ENCODE results near the gene JADE1.

The JADE1 gene

GRCh38 chr4:128877934-128878333 lies 68.4 kb downstream of the JADE1 start:
- CTCF ChIA-PET = interaction anchor here (0.8 to 1.4 kb wide), 2 partner anchors 11 to 14 kb away, joined by 3 to 5 read pairs; no protein-coding TSS in a partner anchor
- no peak for TF ChIP-seq CTCF (IDR thresholded peaks at IDR 0.05; ENCODE audit: insufficient read depth, low read length, missing control alignments)
- POLR2A ChIA-PET = interaction anchor here (0.7 kb wide), 1 partner anchor 14 kb away, joined by 3 read pairs; no protein-coding TSS in a partner anchor
- no peak overlapping the region for H3K4me3 ChIP-seq (ENCODE audit: low read depth, low read length)
- no peak for DNase-seq (ENCODE audit: low read depth, low spot score)

- H3K4me3 ChIP-seq (ENCODE audit: low read depth, low read length) = no peak overlapping the region
- no peak for TF ChIP-seq CTCF (IDR thresholded peaks at IDR 0.05; ENCODE audit: insufficient read depth, low read length, missing control alignments)
- ChIA-PET POLR2A (no interaction called here), CTCF (interaction anchor here (1.4 kb wide), 1 partner anchor 16 kb away, joined by 5 read pairs; no protein-coding TSS in a partner anchor)
- no peak for DNase-seq (ENCODE audit: low read depth, low spot score)
Measured at GRCh38 chr4:128879283-128879682, 69.8 kb downstream of the JADE1 start.

GRCh38 chr4:128879971-128880370 lies 70.5 kb downstream of the JADE1 start:
- H3K4me3 ChIP-seq (ENCODE audit: low read depth, low read length) = no peak overlapping the region
- ChIA-PET POLR2A (no interaction called here), CTCF (no interaction called here)
- no peak for TF ChIP-seq CTCF (IDR thresholded peaks at IDR 0.05; ENCODE audit: insufficient read depth, low read length, missing control alignments)
- DNase-seq (ENCODE audit: low read depth, low spot score) = no peak

GRCh38 chr4:128880662-128881061 lies 71.2 kb downstream of the JADE1 start:
- ChIA-PET CTCF (interaction anchor here (1.2 to 2.2 kb wide), 2 partner anchors 11 to 17 kb away, joined by 3 to 10 read pairs; no protein-coding TSS in a partner anchor), POLR2A (no interaction called here)
- no peak for TF ChIP-seq CTCF (IDR thresholded peaks at IDR 0.05; ENCODE audit: insufficient read depth, low read length, missing control alignments)
- H3K4me3 ChIP-seq (ENCODE audit: low read depth, low read length) = no peak overlapping the region
- DNase-seq (ENCODE audit: low read depth, low spot score) = no peak

GRCh38 chr4:128904821-128905220 lies 95.3 kb downstream of the JADE1 start:
- DNase-seq (ENCODE audit: low read depth, low spot score) = no peak
- POLR2A ChIA-PET = no interaction called here
- no peak for TF ChIP-seq CTCF (IDR thresholded peaks at IDR 0.05; ENCODE audit: insufficient read depth, low read length, missing control alignments)
- CTCF ChIA-PET = no interaction called here
- H3K4me3 ChIP-seq (ENCODE audit: low read depth, low read length) = no peak overlapping the region

- no peak for TF ChIP-seq CTCF (IDR thresholded peaks at IDR 0.05; ENCODE audit: insufficient read depth, low read length, missing control alignments)
- ChIA-PET CTCF (interaction anchor here (0.8 kb wide), 1 partner anchor 11 kb away, joined by 3 read pairs; no protein-coding TSS in a partner anchor), POLR2A (no interaction called here)
- DNase-seq (ENCODE audit: low read depth, low spot score) = no peak
- H3K4me3 ChIP-seq (ENCODE audit: low read depth, low read length) = no peak overlapping the region
Measured at GRCh38 chr4:128906581-128906980, 97.1 kb downstream of the JADE1 start.

Data from AG04449 (cell line).